OCI-LY7 (cell line): ENCODE measurements around the gene KCNK5. TPM values are rescaled to one million over a fixed set of nuclear protein-coding genes. Genes with fewer than 3 reads are reported as not detected.

ENCODE experiments used
- BruUV-seq: library from RNA; stranded (reverse); fragments of 400-500 nt; replicated peaks from 2 replicates; lab custom pipeline; 2021; lab: Mats Ljungman, UMichigan
- CTCF ChIA-PET: fragments of 300-600 bp; sonication (Branson Sonifier 250); formaldehyde crosslinking; loops from one replicate; lab custom pipeline; 2022; ENCODE audit warnings: antibody characterized with exemption; ENCODE audit not compliant: unreplicated experiment; lab: Charles Lee
- POLR2A ChIA-PET: fragments of 300-600 bp; sonication (Branson Sonifier 250); formaldehyde crosslinking; loops from one replicate; lab custom pipeline; 2022; ENCODE audit warnings: antibody characterized with exemption; lab: Charles Lee
- DNase-seq: peaks from one replicate; pipeline ENCODE4 v3.0.0-alpha.2; 2015; ENCODE audit warnings: low spot score
- H2AFZ ChIP-seq: fragments of 200-600 bp; sonication (generic), shearing (Covaris generic); 2 replicates; pipeline ENCODE4 v1.6.1; 2014; ENCODE audit warnings: mild to moderate bottlenecking, antibody characterized with exemption, low read length, moderate library complexity
- H3K27ac ChIP-seq: fragments of 200-600 bp; sonication (generic); 2 replicates; pipeline ENCODE4 v1.5.1; 2014; ENCODE audit warnings: mixed run types, low read depth, mild to moderate bottlenecking, moderate library complexity, low read length, inconsistent platforms; ENCODE audit not compliant: poor library complexity, severe bottlenecking
- H3K36me3 ChIP-seq: fragments of 200-600 bp; sonication (generic); 2 replicates; pipeline ENCODE4 v1.6.1; 2014; ENCODE audit warnings: mild to moderate bottlenecking, antibody characterized with exemption, low read length, moderate library complexity, mixed read lengths; ENCODE audit not compliant: insufficient read depth
- H3K4me1 ChIP-seq: fragments of 200-600 bp; sonication (generic); 2 replicates; pipeline ENCODE4 v1.5.1; 2014; ENCODE audit warnings: mild to moderate bottlenecking, low read length; ENCODE audit not compliant: insufficient read depth, poor library complexity, severe bottlenecking
- H3K4me2 ChIP-seq: fragments of 200-600 bp; sonication (generic); 2 replicates; pipeline ENCODE4 v1.6.1; 2014; ENCODE audit warnings: mild to moderate bottlenecking, low read length
- H3K4me3 ChIP-seq: fragments of 200-600 bp; sonication (generic); 2 replicates; pipeline ENCODE4 v1.5.1; 2014; ENCODE audit warnings: mild to moderate bottlenecking, low read depth, low read length; ENCODE audit not compliant: poor library complexity, severe bottlenecking
- H3K79me2 ChIP-seq: fragments of 200-600 bp; sonication (generic); 2 replicates; pipeline ENCODE4 v1.6.1; 2016; ENCODE audit warnings: low read depth, mild to moderate bottlenecking, low read length, moderate library complexity, mixed read lengths; ENCODE audit not compliant: insufficient read depth
- H3K9me2 ChIP-seq: fragments of 200-600 bp; sonication (generic); 2 replicates; pipeline ENCODE4 v1.6.1; 2016; ENCODE audit warnings: mild to moderate bottlenecking, low read length, mixed read lengths; ENCODE audit not compliant: insufficient read depth
- H3K9me3 ChIP-seq: fragments of 200-600 bp; sonication (generic); 2 replicates; pipeline ENCODE4 v1.6.1; 2014; ENCODE audit warnings: mild to moderate bottlenecking, mixed run types, low read length, mixed read lengths
- H4K20me1 ChIP-seq: fragments of 200-600 bp; sonication (generic); 2 replicates; pipeline ENCODE4 v1.6.1; 2014; ENCODE audit warnings: mild to moderate bottlenecking, antibody characterized with exemption, low read length, moderate library complexity, mixed read lengths; ENCODE audit not compliant: insufficient read depth
- EZH2phosphoT487 ChIP-seq: fragments of 200-600 bp; sonication (generic); IDR thresholded peaks from 2 replicates; pipeline ENCODE4 v1.6.1; 2018; ENCODE audit warnings: low read depth, borderline replicate concordance, mild to moderate bottlenecking, mixed run types, antibody characterized with exemption, low read length, moderate library complexity, mixed read lengths
- intact Hi-C: fragments of 100-400 bp; cut with micrococcal nuclease; formaldehyde crosslinking; loops from one replicate; pipeline ENCODE4 v1.10.0; 2022; ENCODE audit not compliant: unreplicated experiment
- total RNA-seq, 2 experiments: library from RNA; depleted of rRNA in 1 of 2; stranded (reverse); fragments of >200 nt in 1 of 2; shearing (Covaris generic) in 1 of 2; gene quantifications; 2 replicates each; pipeline ENCODE4 v1.2.3, GENCODE V29; 2014 to 2022
- TF ChIP-seq, protein P1 (sequence below): fragments of 200-600 bp; sonication (generic); conservative IDR thresholded peaks from 2 replicates; pipeline ENCODE4 v1.5.1; 2014; ENCODE audit warnings: mild to moderate bottlenecking, antibody characterized with exemption, low read length, moderate library complexity, mixed read lengths

Gene KCNK5
- total RNA-seq, 2 experiments from 2014 or later, result not detected

DNA sequence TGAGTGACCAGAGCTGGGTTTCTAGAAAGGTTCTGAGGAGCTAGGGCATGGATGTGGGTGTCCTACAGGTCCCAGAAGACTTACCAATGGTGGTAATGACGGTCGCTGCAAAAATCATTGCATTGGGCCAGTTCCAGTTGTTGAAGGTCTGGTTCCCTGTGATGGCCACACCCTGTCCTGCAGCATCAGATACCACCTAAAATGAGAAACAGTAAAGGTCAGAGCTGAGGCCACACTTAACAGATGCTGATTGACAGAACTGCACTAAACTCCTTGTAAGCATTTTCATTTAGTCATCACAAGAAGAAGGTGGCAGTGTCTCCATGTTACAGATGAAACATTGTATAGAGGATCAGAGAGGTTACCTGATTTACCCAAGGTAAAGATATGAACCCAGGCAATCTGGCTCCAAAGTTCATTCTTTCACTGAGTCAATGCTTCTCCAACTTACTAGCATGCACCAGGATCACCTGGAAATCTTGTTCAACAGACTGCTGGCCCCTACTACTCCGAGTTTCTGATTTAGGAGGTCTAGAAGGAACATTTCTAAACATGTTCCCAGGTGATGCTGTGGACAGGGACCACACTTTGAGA is 33.4 kb downstream of the KCNK5 start:
- Histone ChIP-seq H3K9me2 (no peaks in the 10 kb centered on the region), H4K20me1 (no peaks in the 10 kb centered on the region), H3K36me3 (no peaks in the 10 kb centered on the region), H3K9me3 (no peaks in the 10 kb centered on the region), H3K4me2 (no peak overlapping the region), H3K4me3 (no peak overlapping the region), H3K27ac (no peak overlapping the region), H2AFZ (no peak overlapping the region), H3K79me2 (no peaks in the 10 kb centered on the region), H3K4me1 (peaks cover 13% of the 10 kb centered on the region)
- no peak for TF ChIP-seq EZH2phosphoT487
- TF ChIP-seq, protein P1, sequence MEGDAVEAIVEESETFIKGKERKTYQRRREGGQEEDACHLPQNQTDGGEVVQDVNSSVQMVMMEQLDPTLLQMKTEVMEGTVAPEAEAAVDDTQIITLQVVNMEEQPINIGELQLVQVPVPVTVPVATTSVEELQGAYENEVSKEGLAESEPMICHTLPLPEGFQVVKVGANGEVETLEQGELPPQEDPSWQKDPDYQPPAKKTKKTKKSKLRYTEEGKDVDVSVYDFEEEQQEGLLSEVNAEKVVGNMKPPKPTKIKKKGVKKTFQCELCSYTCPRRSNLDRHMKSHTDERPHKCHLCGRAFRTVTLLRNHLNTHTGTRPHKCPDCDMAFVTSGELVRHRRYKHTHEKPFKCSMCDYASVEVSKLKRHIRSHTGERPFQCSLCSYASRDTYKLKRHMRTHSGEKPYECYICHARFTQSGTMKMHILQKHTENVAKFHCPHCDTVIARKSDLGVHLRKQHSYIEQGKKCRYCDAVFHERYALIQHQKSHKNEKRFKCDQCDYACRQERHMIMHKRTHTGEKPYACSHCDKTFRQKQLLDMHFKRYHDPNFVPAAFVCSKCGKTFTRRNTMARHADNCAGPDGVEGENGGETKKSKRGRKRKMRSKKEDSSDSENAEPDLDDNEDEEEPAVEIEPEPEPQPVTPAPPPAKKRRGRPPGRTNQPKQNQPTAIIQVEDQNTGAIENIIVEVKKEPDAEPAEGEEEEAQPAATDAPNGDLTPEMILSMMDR, result no peak
- ChIA-PET CTCF (no interaction called here), POLR2A (no interaction called here)
- BruUV-seq, result no TSS peak
- no peak for DNase-seq
- intact Hi-C loops, result no loop called here

GRCh38 chr6:39194466-39194865 is 34.8 kb downstream of the KCNK5 start:
- Histone ChIP-seq H2AFZ (no peak overlapping the region), H3K9me3 (no peaks in the 10 kb centered on the region), H3K4me1 (peaks cover 13% of the 10 kb centered on the region), H3K79me2 (no peaks in the 10 kb centered on the region), H3K27ac (no peak overlapping the region), H3K36me3 (no peaks in the 10 kb centered on the region), H3K9me2 (no peaks in the 10 kb centered on the region), H3K4me2 (no peak overlapping the region), H3K4me3 (no peak overlapping the region), H4K20me1 (no peaks in the 10 kb centered on the region)
- intact Hi-C loops, result no loop called here
- TF ChIP-seq, protein P1, result no peak
- TF ChIP-seq EZH2phosphoT487, result no peak
- ChIA-PET POLR2A (no interaction called here), CTCF (no interaction called here)
- no TSS peak for BruUV-seq
- DNase-seq, result no peak

DNA sequence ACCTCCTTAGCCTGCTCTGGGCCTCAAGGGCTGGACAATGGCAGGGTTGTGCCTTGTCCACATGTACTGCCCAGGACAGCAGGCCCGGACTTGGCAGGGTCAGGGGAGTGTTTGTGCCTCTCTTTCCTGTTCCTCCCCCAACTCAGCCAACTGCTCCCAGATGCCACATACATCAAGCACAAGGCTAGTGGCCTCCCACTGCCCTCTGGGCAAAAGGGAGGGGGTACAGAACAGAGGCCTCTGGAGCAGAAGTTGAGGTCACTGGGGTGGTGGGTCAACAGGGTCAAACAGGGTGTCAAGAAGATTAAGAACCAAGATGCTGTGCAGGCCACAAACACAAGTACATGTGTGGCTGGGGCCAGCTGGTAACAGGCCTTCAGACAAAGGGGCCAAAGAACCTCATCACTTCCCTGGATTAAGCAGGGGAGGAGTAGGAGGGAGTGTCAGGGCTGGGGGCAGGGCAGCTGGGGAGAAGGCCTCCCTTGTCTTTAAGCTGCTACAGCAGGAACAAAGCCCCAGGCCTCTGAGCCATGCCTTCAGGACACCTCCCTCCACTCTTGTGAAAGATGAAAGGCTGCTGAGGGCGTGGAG is 36.0 kb downstream of the KCNK5 start:
- Histone ChIP-seq H3K79me2 (no peaks in the 10 kb centered on the region), H3K9me3 (no peaks in the 10 kb centered on the region), H3K4me3 (no peak overlapping the region), H3K4me1 (peaks cover 12% of the 10 kb centered on the region), H3K36me3 (no peaks in the 10 kb centered on the region), H3K4me2 (no peak overlapping the region), H3K27ac (no peak overlapping the region), H2AFZ (no peak overlapping the region), H3K9me2 (no peaks in the 10 kb centered on the region), H4K20me1 (no peaks in the 10 kb centered on the region)
- CTCF ChIA-PET, result no interaction called here
- no peak for DNase-seq
- TF ChIP-seq, protein P1, result no peak
- no peak for TF ChIP-seq EZH2phosphoT487
- BruUV-seq, result no TSS peak
- intact Hi-C loops, result no loop called here
- POLR2A ChIA-PET, result interaction anchor here (0.5 kb wide), 1 partner anchor 149 kb away, joined by 3 read pairs; no protein-coding TSS in a partner anchor
